Mesenchymal stem cell (in vitro differentiated cells and primary cell): ENCODE measurements around the gene ACSS1.

Experiments used
- DNase-seq: peaks from one replicate; pipeline ENCODE4 v3.0.0-alpha.2; 2013
- H2AFZ ChIP-seq: one replicate; pipeline ENCODE4 v1.6.1; 2013; ENCODE audit warnings: low read depth, mild to moderate bottlenecking, control low read depth, inconsistent platforms, low read length, moderate library complexity
- H2AK5ac ChIP-seq: 2 replicates; pipeline ENCODE4 v1.6.1; 2013; ENCODE audit warnings: low read length, moderate library complexity, mild to moderate bottlenecking, inconsistent platforms; ENCODE audit not compliant: severe bottlenecking
- H2BK120ac ChIP-seq: one replicate; pipeline ENCODE4 v1.6.1; 2013; ENCODE audit warnings: low read depth, mild to moderate bottlenecking, inconsistent platforms, low read length, moderate library complexity
- H2BK12ac ChIP-seq, 2 experiments: one replicate each; pipeline ENCODE4 v1.6.1; 2013; ENCODE audit warnings: inconsistent platforms in 2 of 2, low read length in 2 of 2, mild to moderate bottlenecking in 2 of 2, moderate library complexity in 2 of 2, control low read depth in 1 of 2
- H2BK15ac ChIP-seq: one replicate; pipeline ENCODE4 v1.6.1; 2013; ENCODE audit warnings: mild to moderate bottlenecking, low read depth, inconsistent platforms; ENCODE audit not compliant: poor library complexity, severe bottlenecking
- H2BK5ac ChIP-seq: 2 replicates; pipeline ENCODE4 v1.6.1; 2013; ENCODE audit warnings: low read depth, mild to moderate bottlenecking, low read length, control low read depth, inconsistent platforms; ENCODE audit not compliant: poor library complexity, severe bottlenecking
- H3K14ac ChIP-seq, 2 experiments: one replicate each; pipeline ENCODE4 v1.6.1; 2013; ENCODE audit warnings: inconsistent platforms in 2 of 2, low read length in 2 of 2, control low read depth in 1 of 2, mild to moderate bottlenecking in 1 of 2, moderate library complexity in 1 of 2
- H3K18ac ChIP-seq, 2 experiments: one replicate each; pipeline ENCODE4 v1.6.1; 2013; ENCODE audit warnings: inconsistent platforms in 2 of 2, low read length in 2 of 2, control low read depth in 1 of 2, low read depth in 1 of 2, mild to moderate bottlenecking in 1 of 2
- H3K23ac ChIP-seq, 2 experiments: one replicate each; pipeline ENCODE4 v1.6.1; 2013; ENCODE audit warnings: inconsistent platforms in 2 of 2, low read length in 2 of 2, mild to moderate bottlenecking in 2 of 2, moderate library complexity in 2 of 2, control low read depth in 1 of 2
- H3K27ac ChIP-seq: 2 replicates; pipeline ENCODE4 v1.5.1; 2013; ENCODE audit warnings: mild to moderate bottlenecking, moderate library complexity, low read length, control low read depth, inconsistent platforms; ENCODE audit not compliant: poor library complexity, severe bottlenecking
- H3K27me3 ChIP-seq, 2 experiments: 2 replicates each; pipeline versions ENCODE4 v1.6.1 to v1.7.0; 2013; ENCODE audit warnings: low read length in 2 of 2, mild to moderate bottlenecking in 2 of 2, moderate library complexity in 2 of 2, control low read depth in 1 of 2, inconsistent platforms in 1 of 2; ENCODE audit not compliant: control insufficient read depth in 1 of 2, insufficient read depth in 1 of 2
- H3K36me3 ChIP-seq, 2 experiments: 2 replicates each; pipeline versions ENCODE4 v1.6.1 to v1.7.0; 2013; ENCODE audit warnings: low read length in 2 of 2, control low read depth in 1 of 2, inconsistent platforms in 1 of 2, low read depth in 1 of 2, mild to moderate bottlenecking in 1 of 2; ENCODE audit not compliant: insufficient read depth in 2 of 2, control insufficient read depth in 1 of 2
- H3K4ac ChIP-seq, 2 experiments: one replicate each; pipeline ENCODE4 v1.6.1; 2013; ENCODE audit warnings: inconsistent platforms in 2 of 2, low read length in 2 of 2, mild to moderate bottlenecking in 2 of 2, moderate library complexity in 2 of 2, control low read depth in 1 of 2, low read depth in 1 of 2
- H3K4me1 ChIP-seq: 2 replicates; pipeline ENCODE4 v1.6.1; 2013; ENCODE audit warnings: low read depth, low read length, control low read depth; ENCODE audit not compliant: control insufficient read depth, insufficient read depth
- H3K4me2 ChIP-seq: 2 replicates; pipeline ENCODE4 v1.6.1; 2013; ENCODE audit warnings: low read length, mild to moderate bottlenecking, inconsistent platforms; ENCODE audit not compliant: poor library complexity, severe bottlenecking
- H3K4me3 ChIP-seq, 2 experiments: 2 replicates each; pipeline versions ENCODE4 v1.5.1 to v1.7.0; 2013; ENCODE audit warnings: low read length in 2 of 2, mild to moderate bottlenecking in 2 of 2, control low read depth in 1 of 2, low read depth in 1 of 2; ENCODE audit not compliant: insufficient read depth in 1 of 2
- H3K79me1 ChIP-seq: replicated peaks from 2 replicates; pipeline ENCODE4 v1.6.1; 2013; ENCODE audit warnings: mild to moderate bottlenecking, control low read depth, low read length, inconsistent platforms; ENCODE audit not compliant: poor library complexity, severe bottlenecking
- H3K9ac ChIP-seq: 2 replicates; pipeline ENCODE4 v1.7.0; 2013; ENCODE audit warnings: mild to moderate bottlenecking, low read length, moderate library complexity
- H3K9me3 ChIP-seq: 2 replicates; pipeline ENCODE4 v1.7.0; 2013; ENCODE audit warnings: mild to moderate bottlenecking, low read length; ENCODE audit not compliant: control insufficient read depth
- H4K8ac ChIP-seq: one replicate; pipeline ENCODE4 v1.6.1; 2013; ENCODE audit warnings: inconsistent platforms, mild to moderate bottlenecking, low read length, moderate library complexity
- H4K91ac ChIP-seq: one replicate; pipeline ENCODE4 v1.6.1; 2013; ENCODE audit warnings: mild to moderate bottlenecking, low read length, inconsistent platforms
- WGBS: methylation state at CpG from one replicate; pipeline ENCODE4 v1.1.7; 2013; ENCODE audit warnings: mixed read lengths; 5-methylcytosine and 5-hydroxymethylcytosine counted together

The ACSS1 gene

GRCh38 chr20:24962182-24962492 is 95.8 kb downstream of the ACSS1 start:
- Histone ChIP-seq H3K23ac (no peak overlapping the region), H4K8ac (no peak overlapping the region)
- WGBS, result 96% methylated on average over 2 of the region's 2 CpGs

GRCh38 chr20:24961384-24962181 is 96.4 kb downstream of the ACSS1 start:
- no peak overlapping the region for H2BK5ac ChIP-seq
- no peak overlapping the region for H3K27ac ChIP-seq
- no peak overlapping the region for H4K8ac ChIP-seq
- peaks cover 10% of the 10 kb centered on the region for H3K79me1 ChIP-seq
- no peak overlapping the region for H3K14ac ChIP-seq
- no peak for DNase-seq
- H2AFZ ChIP-seq, result no peak overlapping the region
- no peaks in the 10 kb centered on the region for H3K9me3 ChIP-seq
- no peaks in the 10 kb centered on the region for H3K27me3 ChIP-seq
- no peak overlapping the region for H3K18ac ChIP-seq
- no peak overlapping the region for H3K4me3 ChIP-seq
- 94% methylated on average over 20 of the region's 20 CpGs for WGBS
- H3K4me2 ChIP-seq, result no peak overlapping the region
- no peak overlapping the region for H4K91ac ChIP-seq
- no peak overlapping the region for H2AK5ac ChIP-seq
- no peak overlapping the region for H3K4ac ChIP-seq
- no peak overlapping the region for H3K23ac ChIP-seq
- no peak overlapping the region for H2BK12ac ChIP-seq
- no peaks in the 10 kb centered on the region for H3K4me1 ChIP-seq
- H2BK120ac ChIP-seq, result no peak overlapping the region
- peaks cover 47 to 76% of the 10 kb centered on the region in 2 experiments for H3K36me3 ChIP-seq
- H2BK15ac ChIP-seq, result no peak overlapping the region
- no peak overlapping the region for H3K9ac ChIP-seq

More at GRCh38 chr20:24962182-24962492, 95.8 kb downstream of the ACSS1 start:
- H3K9me3 ChIP-seq, result no peaks in the 10 kb centered on the region
- H2BK120ac ChIP-seq, result no peak overlapping the region
- no peaks in the 10 kb centered on the region for H3K27me3 ChIP-seq
- no peak overlapping the region for H3K4me3 ChIP-seq
- H3K79me1 ChIP-seq, result peaks cover 10% of the 10 kb centered on the region
- H3K4me1 ChIP-seq, result no peaks in the 10 kb centered on the region
- no peak overlapping the region for H2AFZ ChIP-seq
- H3K4ac ChIP-seq, result no peak overlapping the region
- no peak overlapping the region for H3K4me2 ChIP-seq
- no peak overlapping the region for H2AK5ac ChIP-seq
- no peak overlapping the region for H3K27ac ChIP-seq
- no peak overlapping the region for H4K91ac ChIP-seq
- H2BK12ac ChIP-seq, result no peak overlapping the region
- H3K36me3 ChIP-seq, result peaks cover 48 to 79% of the 10 kb centered on the region in 2 experiments
- H2BK5ac ChIP-seq, result no peak overlapping the region
- H2BK15ac ChIP-seq, result no peak overlapping the region
- no peak overlapping the region for H3K18ac ChIP-seq
- DNase-seq, result no peak
- no peak overlapping the region for H3K14ac ChIP-seq
- no peak overlapping the region for H3K9ac ChIP-seq

- H3K9me3 ChIP-seq, result no peaks in the 10 kb centered on the region
- peaks cover 5% of the 10 kb centered on the region for H3K79me1 ChIP-seq
- H3K27ac ChIP-seq, result no peak overlapping the region
- H3K9ac ChIP-seq, result no peak overlapping the region
- no peak for DNase-seq
- H4K8ac ChIP-seq, result no peak overlapping the region
- H3K4ac ChIP-seq, result no peak overlapping the region
- H2BK15ac ChIP-seq, result no peak overlapping the region
- H2BK5ac ChIP-seq, result no peak overlapping the region
- no peak overlapping the region for H3K14ac ChIP-seq
- H2BK120ac ChIP-seq, result no peak overlapping the region
- H3K18ac ChIP-seq, result no peak overlapping the region
- no peak overlapping the region for H4K91ac ChIP-seq
- H3K23ac ChIP-seq, result no peak overlapping the region
- no peak overlapping the region for H2AK5ac ChIP-seq
- no peaks in the 10 kb centered on the region for H3K27me3 ChIP-seq
- no peak overlapping the region for H2AFZ ChIP-seq
- peaks cover 45 to 78% of the 10 kb centered on the region in 2 experiments for H3K36me3 ChIP-seq
- no peak overlapping the region for H3K4me3 ChIP-seq
- 88% methylated on average over 1 of the region's 2 CpGs for WGBS
- no peak overlapping the region for H3K4me2 ChIP-seq
- no peak overlapping the region for H2BK12ac ChIP-seq
- H3K4me1 ChIP-seq, result no peaks in the 10 kb centered on the region
These were observed 97.1 kb downstream of the ACSS1 start for GRCh38 chr20:24960861-24961260.

GRCh38 chr20:24960302-24960801 is 97.6 kb downstream of the ACSS1 start:
- Histone ChIP-seq H3K36me3 (peaks cover 40 to 76% of the 10 kb centered on the region in 2 experiments), H3K4me2 (no peak overlapping the region), H4K91ac (no peak overlapping the region), H3K79me1 (peaks cover 3% of the 10 kb centered on the region), H2BK15ac (no peak overlapping the region), H3K4me1 (no peaks in the 10 kb centered on the region), H3K18ac (no peak overlapping the region), H3K4me3 (no peak overlapping the region), H2AFZ (no peak overlapping the region), H3K9me3 (no peaks in the 10 kb centered on the region), H3K27me3 (no peaks in the 10 kb centered on the region), H3K27ac (no peak overlapping the region), H3K14ac (no peak overlapping the region), H2BK120ac (no peak overlapping the region), H2BK12ac (no peak overlapping the region), H3K23ac (no peak overlapping the region), H2BK5ac (no peak overlapping the region), H4K8ac (no peak overlapping the region), H2AK5ac (no peak overlapping the region), H3K9ac (no peak overlapping the region), H3K4ac (no peak overlapping the region)
- WGBS, result 93% methylated on average over 10 of the region's 10 CpGs
- no peak for DNase-seq
